ENCODE data around the gene CD99L2.
"Not testable (repeated sequence)": the region's sequence is repeated elsewhere in the genome, so short reads cannot be mapped to it uniquely, and the experiment has no call there.

The CD99L2 gene

GRCh38 chrX:150899191-150899757 is 806 bp upstream of the CD99L2 start:
- TF ChIP-seq, protein P1, sequence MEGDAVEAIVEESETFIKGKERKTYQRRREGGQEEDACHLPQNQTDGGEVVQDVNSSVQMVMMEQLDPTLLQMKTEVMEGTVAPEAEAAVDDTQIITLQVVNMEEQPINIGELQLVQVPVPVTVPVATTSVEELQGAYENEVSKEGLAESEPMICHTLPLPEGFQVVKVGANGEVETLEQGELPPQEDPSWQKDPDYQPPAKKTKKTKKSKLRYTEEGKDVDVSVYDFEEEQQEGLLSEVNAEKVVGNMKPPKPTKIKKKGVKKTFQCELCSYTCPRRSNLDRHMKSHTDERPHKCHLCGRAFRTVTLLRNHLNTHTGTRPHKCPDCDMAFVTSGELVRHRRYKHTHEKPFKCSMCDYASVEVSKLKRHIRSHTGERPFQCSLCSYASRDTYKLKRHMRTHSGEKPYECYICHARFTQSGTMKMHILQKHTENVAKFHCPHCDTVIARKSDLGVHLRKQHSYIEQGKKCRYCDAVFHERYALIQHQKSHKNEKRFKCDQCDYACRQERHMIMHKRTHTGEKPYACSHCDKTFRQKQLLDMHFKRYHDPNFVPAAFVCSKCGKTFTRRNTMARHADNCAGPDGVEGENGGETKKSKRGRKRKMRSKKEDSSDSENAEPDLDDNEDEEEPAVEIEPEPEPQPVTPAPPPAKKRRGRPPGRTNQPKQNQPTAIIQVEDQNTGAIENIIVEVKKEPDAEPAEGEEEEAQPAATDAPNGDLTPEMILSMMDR (IDR thresholded peaks at IDR 0.05; ENCODE audit: control insufficient read depth, insufficient read depth, low read depth, low read length, missing control alignments): no peak
- no peak for DNase-seq (ENCODE audit: low read depth)
- peak overlapping the region; percentile 63 for H3K4me3 ChIP-seq (ENCODE audit: control insufficient read depth, low read depth, low read length)

GRCh38 chrX:150897421-150898320 is 797 bp downstream of the CD99L2 start:
- TF ChIP-seq, protein P1 (IDR thresholded peaks at IDR 0.05; ENCODE audit: control insufficient read depth, insufficient read depth, low read depth, low read length, missing control alignments): no peak
- no peak for DNase-seq (ENCODE audit: low read depth)
- peak overlapping the region; percentile 54 for H3K4me3 ChIP-seq (ENCODE audit: control insufficient read depth, low read depth, low read length)

DNA sequence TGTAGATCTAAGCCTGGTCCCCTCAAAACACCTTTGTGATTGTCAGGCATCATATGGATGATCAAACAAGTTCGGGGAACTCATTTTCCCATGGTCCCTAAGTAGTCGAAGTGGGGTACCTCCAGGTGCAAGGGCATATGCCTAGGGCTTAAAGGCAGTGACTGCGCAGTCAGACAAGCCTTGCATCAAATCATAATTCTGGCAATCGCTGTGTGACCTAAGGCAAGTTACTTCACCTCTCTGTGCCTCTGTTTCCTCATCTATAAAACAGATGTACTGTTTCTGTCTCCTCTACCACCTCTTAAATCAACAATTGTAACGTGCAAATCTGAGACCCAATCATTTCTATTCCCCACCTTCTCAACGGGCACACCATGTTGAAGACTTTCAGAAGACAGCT is 1.8 kb downstream of the CD99L2 start:
- no peak for DNase-seq (ENCODE audit: low read depth)
- TF ChIP-seq, protein P1 (IDR thresholded peaks at IDR 0.05; ENCODE audit: control insufficient read depth, insufficient read depth, low read depth, low read length, missing control alignments): no peak
- no peak overlapping the region for H3K4me3 ChIP-seq (ENCODE audit: control insufficient read depth, low read depth, low read length)

DNA sequence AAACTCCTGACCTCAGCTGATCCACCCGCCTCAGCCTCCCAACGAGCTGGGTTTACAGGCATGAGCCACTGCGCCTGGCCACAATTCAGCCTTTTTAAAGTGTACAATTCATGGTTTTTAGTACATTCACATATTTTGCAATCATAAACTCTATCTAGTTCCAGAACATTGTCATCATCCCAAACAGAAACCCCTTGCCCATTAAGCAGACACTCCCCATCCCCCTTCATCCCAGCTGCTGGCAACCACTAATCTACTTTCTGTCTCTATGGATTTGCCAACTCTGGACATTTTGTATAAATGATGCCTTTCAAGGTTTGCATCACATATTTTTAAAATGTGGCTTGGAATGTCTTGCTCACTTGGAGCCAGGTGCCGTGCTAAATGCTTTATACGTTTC is 4.5 kb downstream of the CD99L2 start:
- TF ChIP-seq, protein P1 (IDR thresholded peaks at IDR 0.05; ENCODE audit: control insufficient read depth, insufficient read depth, low read depth, low read length, missing control alignments): no peak
- no peak overlapping the region for H3K4me3 ChIP-seq (ENCODE audit: control insufficient read depth, low read depth, low read length)
- DNase-seq (ENCODE audit: low read depth): no peak

GRCh38 chrX:150889131-150889530 is 9.3 kb downstream of the CD99L2 start:
- no peak overlapping the region for H3K4me3 ChIP-seq (ENCODE audit: control insufficient read depth, low read depth, low read length)
- TF ChIP-seq, protein P1 (IDR thresholded peaks at IDR 0.05; ENCODE audit: control insufficient read depth, insufficient read depth, low read depth, low read length, missing control alignments): no peak
- DNase-seq (ENCODE audit: low read depth): no peak

- TF ChIP-seq, protein P1 (IDR thresholded peaks at IDR 0.05; ENCODE audit: control insufficient read depth, insufficient read depth, low read depth, low read length, missing control alignments): no peak
- no peak overlapping the region for H3K4me3 ChIP-seq (ENCODE audit: control insufficient read depth, low read depth, low read length)
- no peak for DNase-seq (ENCODE audit: low read depth)
Measured at GRCh38 chrX:150887906-150888465, 10.5 kb downstream of the CD99L2 start.

DNA sequence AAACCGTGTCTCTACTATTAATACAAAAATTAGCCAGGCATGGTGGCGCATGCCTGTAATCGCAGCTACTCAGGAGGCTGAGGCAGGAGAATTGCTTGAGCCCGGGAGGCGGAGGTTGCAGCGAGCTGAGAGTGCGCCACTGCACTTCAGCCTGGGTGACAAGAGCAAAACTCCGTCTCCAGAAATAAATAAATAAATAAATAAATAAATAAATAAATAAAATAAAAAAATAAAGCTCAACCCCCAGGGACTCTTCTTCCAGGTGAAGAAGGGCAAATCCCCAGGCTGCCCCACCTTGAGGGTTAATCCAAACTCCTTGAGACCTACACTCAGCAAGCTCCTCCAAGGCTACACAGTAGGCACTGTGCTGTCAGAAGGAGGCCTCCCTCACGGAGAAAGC is 11.2 kb downstream of the CD99L2 start:
- not testable (repeated sequence) for DNase-seq (ENCODE audit: low read depth); H3K4me3 ChIP-seq (ENCODE audit: control insufficient read depth, low read depth, low read length)
